ENCODE measurements around the gene VSIG10.

Gene VSIG10

GRCh38 chr12:118107694-118108093, 3.9 kb upstream of the VSIG10 start:
- Histone ChIP-seq H3K18ac (ENCODE audit: low read length) (no peak overlapping the region), H3K79me1 (ENCODE audit: low read length) (no peaks in the 10 kb centered on the region), H3K27ac (ENCODE audit: low read depth, low read length) (no peak overlapping the region), H3K9ac (ENCODE audit: low read length) (no peak overlapping the region), H3K27me3 (ENCODE audit: insufficient read depth, low read length, poor library complexity) (no peaks in the 10 kb centered on the region), H3K79me2 (ENCODE audit: control insufficient read depth, insufficient read depth, low read length) (no peaks in the 10 kb centered on the region), H3K4me2 (ENCODE audit: low read length) (no peak overlapping the region), H3K36me3 (ENCODE audit: control insufficient read depth, insufficient read depth, low read length) (no peaks in the 10 kb centered on the region), H3K4ac (ENCODE audit: low read depth, low read length) (no peak overlapping the region), H4K8ac (ENCODE audit: low read depth, low read length) (no peak overlapping the region), H2BK120ac (ENCODE audit: low read depth, low read length) (no peak overlapping the region), H2BK15ac (replicated peaks; ENCODE audit: low read depth) (no peak overlapping the region), H3K4me3 (ENCODE audit: low read length) (no peak overlapping the region), H4K5ac (ENCODE audit: low read length) (no peak overlapping the region), H3K23ac (ENCODE audit: low read length) (no peak overlapping the region), H2AK5ac (ENCODE audit: low read length) (no peak overlapping the region), H2BK5ac (ENCODE audit: low read length) (no peak overlapping the region), H3K56ac (ENCODE audit: low read length) (no peak overlapping the region), H3K4me1 (ENCODE audit: control insufficient read depth, low read depth, low read length) (no peaks in the 10 kb centered on the region)
- WGBS (ENCODE audit: extremely low coverage, insufficient coverage, low lambda C conversion rate): no CpG with 5 or more reads among the region's 8 CpGs
- DNase-seq: no peak

DNA sequence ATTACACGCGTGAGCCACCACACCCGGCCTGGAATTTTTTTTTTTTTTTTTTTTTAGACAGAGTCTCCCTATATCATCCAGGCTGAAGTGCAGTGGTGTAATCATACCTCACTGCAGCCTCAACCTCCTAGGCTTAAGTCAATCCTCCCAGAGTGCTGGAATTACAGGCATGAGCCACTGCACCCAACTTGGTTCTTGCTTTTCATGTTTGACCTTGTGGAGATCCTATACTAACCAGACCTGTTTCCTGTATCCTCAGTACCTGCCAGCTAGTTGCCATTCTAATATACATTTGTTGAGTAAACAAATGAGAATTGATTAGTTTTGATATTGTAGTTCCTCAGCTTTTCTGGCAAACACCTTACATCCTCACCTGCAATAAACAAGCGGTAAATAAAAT, 3.2 kb upstream of the VSIG10 start:
- Histone ChIP-seq H3K4ac (ENCODE audit: low read depth, low read length) (no peak overlapping the region), H2BK15ac (replicated peaks; ENCODE audit: low read depth) (no peak overlapping the region), H2BK120ac (ENCODE audit: low read depth, low read length) (no peak overlapping the region), H3K23ac (ENCODE audit: low read length) (no peak overlapping the region), H3K79me2 (ENCODE audit: control insufficient read depth, insufficient read depth, low read length) (peaks cover 5% of the 10 kb centered on the region), H3K4me1 (ENCODE audit: control insufficient read depth, low read depth, low read length) (peaks cover 4% of the 10 kb centered on the region), H3K4me2 (ENCODE audit: low read length) (no peak overlapping the region), H4K8ac (ENCODE audit: low read depth, low read length) (no peak overlapping the region), H3K4me3 (ENCODE audit: low read length) (no peak overlapping the region), H3K27ac (ENCODE audit: low read depth, low read length) (no peak overlapping the region), H3K18ac (ENCODE audit: low read length) (no peak overlapping the region), H3K9ac (ENCODE audit: low read length) (no peak overlapping the region), H3K56ac (ENCODE audit: low read length) (no peak overlapping the region), H3K27me3 (ENCODE audit: insufficient read depth, low read length, poor library complexity) (no peaks in the 10 kb centered on the region), H3K79me1 (ENCODE audit: low read length) (no peaks in the 10 kb centered on the region), H3K36me3 (ENCODE audit: control insufficient read depth, insufficient read depth, low read length) (no peaks in the 10 kb centered on the region), H2BK5ac (ENCODE audit: low read length) (no peak overlapping the region), H2AK5ac (ENCODE audit: low read length) (no peak overlapping the region), H4K5ac (ENCODE audit: low read length) (no peak overlapping the region)
- no peak for DNase-seq
- WGBS (ENCODE audit: extremely low coverage, insufficient coverage, low lambda C conversion rate): no CpG with 5 or more reads among the region's 4 CpGs

GRCh38 chr12:118103201-118103600, 610 bp downstream of the VSIG10 start:
- Histone ChIP-seq H3K9ac (ENCODE audit: low read length) (peak overlapping the region; percentile 88), H4K5ac (ENCODE audit: low read length) (no peak overlapping the region), H3K23ac (ENCODE audit: low read length) (peak overlapping the region; percentile 59), H4K8ac (ENCODE audit: low read depth, low read length) (no peak overlapping the region), H2BK120ac (ENCODE audit: low read depth, low read length) (peak overlapping the region; percentile 49), H3K27me3 (ENCODE audit: insufficient read depth, low read length, poor library complexity) (no peaks in the 10 kb centered on the region), H3K4me2 (ENCODE audit: low read length) (peak overlapping the region; percentile 77), H3K79me1 (ENCODE audit: low read length) (no peaks in the 10 kb centered on the region), H3K4me3 (ENCODE audit: low read length) (peak overlapping the region; percentile 83), H3K79me2 (ENCODE audit: control insufficient read depth, insufficient read depth, low read length) (peaks cover 9% of the 10 kb centered on the region), H3K56ac (ENCODE audit: low read length) (peak overlapping the region; percentile 87), H3K27ac (ENCODE audit: low read depth, low read length) (peak overlapping the region; percentile 96), H3K4me1 (ENCODE audit: control insufficient read depth, low read depth, low read length) (peaks cover 8% of the 10 kb centered on the region), H3K18ac (ENCODE audit: low read length) (peak overlapping the region; percentile 98), H3K36me3 (ENCODE audit: control insufficient read depth, insufficient read depth, low read length) (no peaks in the 10 kb centered on the region), H2AK5ac (ENCODE audit: low read length) (no peak overlapping the region), H2BK15ac (replicated peaks; ENCODE audit: low read depth) (no peak overlapping the region), H2BK5ac (ENCODE audit: low read length) (peak overlapping the region; percentile 54), H3K4ac (ENCODE audit: low read depth, low read length) (peak overlapping the region; percentile 78)
- no CpG with 5 or more reads among the region's 32 CpGs for WGBS (ENCODE audit: extremely low coverage, insufficient coverage, low lambda C conversion rate)
- DNase-seq: peak; percentile 69

- peak overlapping the region; percentile 83 for H3K4me3 ChIP-seq (ENCODE audit: low read length)
- no peak overlapping the region for H4K8ac ChIP-seq (ENCODE audit: low read depth, low read length)
- peak overlapping the region; percentile 88 for H3K9ac ChIP-seq (ENCODE audit: low read length)
- no peak overlapping the region for H2BK15ac ChIP-seq (replicated peaks; ENCODE audit: low read depth)
- peaks cover 8% of the 10 kb centered on the region for H3K4me1 ChIP-seq (ENCODE audit: control insufficient read depth, low read depth, low read length)
- peak; percentile 26 for DNase-seq
- H2BK5ac ChIP-seq (ENCODE audit: low read length): no peak overlapping the region
- H2AK5ac ChIP-seq (ENCODE audit: low read length): no peak overlapping the region
- peak overlapping the region; percentile 98 for H3K18ac ChIP-seq (ENCODE audit: low read length)
- H3K4ac ChIP-seq (ENCODE audit: low read depth, low read length): no peak overlapping the region
- H3K56ac ChIP-seq (ENCODE audit: low read length): peak overlapping the region; percentile 69
- H3K27me3 ChIP-seq (ENCODE audit: insufficient read depth, low read length, poor library complexity): no peaks in the 10 kb centered on the region
- WGBS (ENCODE audit: extremely low coverage, insufficient coverage, low lambda C conversion rate): no CpG with 5 or more reads among the region's 5 CpGs
- H2BK120ac ChIP-seq (ENCODE audit: low read depth, low read length): no peak overlapping the region
- no peak overlapping the region for H3K23ac ChIP-seq (ENCODE audit: low read length)
- H3K79me1 ChIP-seq (ENCODE audit: low read length): no peaks in the 10 kb centered on the region
- H3K36me3 ChIP-seq (ENCODE audit: control insufficient read depth, insufficient read depth, low read length): no peaks in the 10 kb centered on the region
- H3K79me2 ChIP-seq (ENCODE audit: control insufficient read depth, insufficient read depth, low read length): peaks cover 9% of the 10 kb centered on the region
- H3K27ac ChIP-seq (ENCODE audit: low read depth, low read length): peak overlapping the region; percentile 51
- peak overlapping the region; percentile 77 for H3K4me2 ChIP-seq (ENCODE audit: low read length)
- no peak overlapping the region for H4K5ac ChIP-seq (ENCODE audit: low read length)
Measured at GRCh38 chr12:118102609-118103008, 1.2 kb downstream of the VSIG10 start.

DNA sequence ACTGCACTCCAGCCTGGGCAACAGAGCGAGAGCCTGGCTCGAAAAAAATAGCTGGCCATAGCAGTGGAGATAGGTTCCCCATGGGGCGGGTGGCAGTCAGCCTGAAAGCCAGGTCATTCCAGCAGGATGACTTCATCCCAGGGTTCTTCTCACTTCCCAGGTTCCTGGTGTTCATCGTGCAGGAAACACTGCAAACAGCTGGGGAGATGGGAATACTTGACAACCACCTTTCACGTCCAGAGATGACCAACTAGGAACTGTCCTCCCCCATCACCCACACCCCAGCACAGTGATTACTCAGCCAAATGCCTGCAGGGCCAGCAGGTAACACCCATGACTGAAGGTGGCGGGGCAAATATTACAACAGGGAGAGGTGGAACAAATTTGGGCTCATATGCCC, 1.7 kb downstream of the VSIG10 start:
- Histone ChIP-seq H3K56ac (ENCODE audit: low read length) (peak overlapping the region; percentile 60), H3K4ac (ENCODE audit: low read depth, low read length) (no peak overlapping the region), H3K4me1 (ENCODE audit: control insufficient read depth, low read depth, low read length) (peaks cover 8% of the 10 kb centered on the region), H2BK120ac (ENCODE audit: low read depth, low read length) (no peak overlapping the region), H4K5ac (ENCODE audit: low read length) (no peak overlapping the region), H3K36me3 (ENCODE audit: control insufficient read depth, insufficient read depth, low read length) (no peaks in the 10 kb centered on the region), H2AK5ac (ENCODE audit: low read length) (peak overlapping the region; percentile 78), H3K23ac (ENCODE audit: low read length) (no peak overlapping the region), H2BK5ac (ENCODE audit: low read length) (no peak overlapping the region), H3K27ac (ENCODE audit: low read depth, low read length) (no peak overlapping the region), H3K4me3 (ENCODE audit: low read length) (no peak overlapping the region), H4K8ac (ENCODE audit: low read depth, low read length) (no peak overlapping the region), H3K79me2 (ENCODE audit: control insufficient read depth, insufficient read depth, low read length) (peaks cover 9% of the 10 kb centered on the region), H2BK15ac (replicated peaks; ENCODE audit: low read depth) (no peak overlapping the region), H3K79me1 (ENCODE audit: low read length) (no peaks in the 10 kb centered on the region), H3K9ac (ENCODE audit: low read length) (peak overlapping the region; percentile 40), H3K18ac (ENCODE audit: low read length) (no peak overlapping the region), H3K27me3 (ENCODE audit: insufficient read depth, low read length, poor library complexity) (no peaks in the 10 kb centered on the region), H3K4me2 (ENCODE audit: low read length) (peak overlapping the region; percentile 44)
- WGBS (ENCODE audit: extremely low coverage, insufficient coverage, low lambda C conversion rate): no CpG with 5 or more reads among the region's 6 CpGs
- DNase-seq: peak; percentile 93

GRCh38 chr12:118101051-118101450, 2.8 kb downstream of the VSIG10 start:
- Histone ChIP-seq H3K36me3 (ENCODE audit: control insufficient read depth, insufficient read depth, low read length) (no peaks in the 10 kb centered on the region), H3K4me2 (ENCODE audit: low read length) (no peak overlapping the region), H4K8ac (ENCODE audit: low read depth, low read length) (no peak overlapping the region), H2BK5ac (ENCODE audit: low read length) (no peak overlapping the region), H2BK120ac (ENCODE audit: low read depth, low read length) (no peak overlapping the region), H3K4me1 (ENCODE audit: control insufficient read depth, low read depth, low read length) (peaks cover 8% of the 10 kb centered on the region), H3K79me1 (ENCODE audit: low read length) (no peaks in the 10 kb centered on the region), H3K4ac (ENCODE audit: low read depth, low read length) (no peak overlapping the region), H3K9ac (ENCODE audit: low read length) (no peak overlapping the region), H3K27me3 (ENCODE audit: insufficient read depth, low read length, poor library complexity) (no peaks in the 10 kb centered on the region), H3K18ac (ENCODE audit: low read length) (no peak overlapping the region), H2AK5ac (ENCODE audit: low read length) (no peak overlapping the region), H3K56ac (ENCODE audit: low read length) (no peak overlapping the region), H4K5ac (ENCODE audit: low read length) (no peak overlapping the region), H3K4me3 (ENCODE audit: low read length) (no peak overlapping the region), H3K79me2 (ENCODE audit: control insufficient read depth, insufficient read depth, low read length) (peaks cover 11% of the 10 kb centered on the region), H2BK15ac (replicated peaks; ENCODE audit: low read depth) (no peak overlapping the region), H3K27ac (ENCODE audit: low read depth, low read length) (no peak overlapping the region), H3K23ac (ENCODE audit: low read length) (no peak overlapping the region)
- DNase-seq: no peak
- no CpG with 5 or more reads among the region's 3 CpGs for WGBS (ENCODE audit: extremely low coverage, insufficient coverage, low lambda C conversion rate)

All from mesendoderm (in vitro differentiated cells).